Mesendoderm (in vitro differentiated cells): ENCODE data around the gene NPIPB6.

Experiments used
- DNase-seq: peaks from one replicate; pipeline ENCODE4 v3.0.0; 2013
- H2AK5ac ChIP-seq: 2 replicates; pipeline ENCODE4 v1.6.1; 2013; ENCODE audit warnings: low read length, inconsistent platforms
- H2BK120ac ChIP-seq: 2 replicates; pipeline ENCODE4 v1.6.1; 2013; ENCODE audit warnings: low read depth, mild to moderate bottlenecking, low read length, moderate library complexity, mixed read lengths
- H2BK15ac ChIP-seq: replicated peaks from 2 replicates; pipeline ENCODE4 v1.6.1; 2013; ENCODE audit warnings: low read depth, mild to moderate bottlenecking, moderate library complexity
- H2BK5ac ChIP-seq: 2 replicates; pipeline ENCODE4 v1.6.1; 2013; ENCODE audit warnings: low read length, inconsistent platforms
- H3K18ac ChIP-seq: 2 replicates; pipeline ENCODE4 v1.6.1; 2013; ENCODE audit warnings: mild to moderate bottlenecking, low read length, mixed read lengths
- H3K23ac ChIP-seq: one replicate; pipeline ENCODE4 v1.6.1; 2013; ENCODE audit warnings: low read length
- H3K27ac ChIP-seq: 2 replicates; pipeline ENCODE4 v1.5.1; 2013; ENCODE audit warnings: low read depth, mild to moderate bottlenecking, inconsistent platforms, low read length, moderate library complexity
- H3K27me3 ChIP-seq: 2 replicates; pipeline ENCODE4 v1.6.1; 2013; ENCODE audit warnings: low read length, control low read depth, mild to moderate bottlenecking, inconsistent platforms; ENCODE audit not compliant: insufficient read depth, poor library complexity
- H3K36me3 ChIP-seq: 2 replicates; pipeline ENCODE4 v1.6.1; 2013; ENCODE audit warnings: low read length, inconsistent platforms; ENCODE audit not compliant: control insufficient read depth, insufficient read depth
- H3K4ac ChIP-seq: one replicate; pipeline ENCODE4 v1.6.1; 2013; ENCODE audit warnings: low read depth, mild to moderate bottlenecking, low read length, moderate library complexity
- H3K4me1 ChIP-seq: 2 replicates; pipeline ENCODE4 v1.6.1; 2013; ENCODE audit warnings: low read depth, low read length, inconsistent platforms; ENCODE audit not compliant: control insufficient read depth
- H3K4me2 ChIP-seq: 2 replicates; pipeline ENCODE4 v1.6.1; 2013; ENCODE audit warnings: low read length
- H3K4me3 ChIP-seq: 2 replicates; pipeline ENCODE4 v1.5.1; 2013; ENCODE audit warnings: mild to moderate bottlenecking, low read length
- H3K56ac ChIP-seq: one replicate; pipeline ENCODE4 v1.6.1; 2013; ENCODE audit warnings: low read length
- H3K79me1 ChIP-seq: 2 replicates; pipeline ENCODE4 v1.6.1; 2013; ENCODE audit warnings: low read length, inconsistent platforms
- H3K79me2 ChIP-seq: 2 replicates; pipeline ENCODE4 v1.6.1; 2013; ENCODE audit warnings: mild to moderate bottlenecking, low read length; ENCODE audit not compliant: control insufficient read depth, insufficient read depth
- H3K9ac ChIP-seq: 2 replicates; pipeline ENCODE4 v1.6.1; 2013; ENCODE audit warnings: low read length, inconsistent platforms
- H4K5ac ChIP-seq: one replicate; pipeline ENCODE4 v1.6.1; 2013; ENCODE audit warnings: low read length
- H4K8ac ChIP-seq: one replicate; pipeline ENCODE4 v1.6.1; 2013; ENCODE audit warnings: low read depth, mild to moderate bottlenecking, control low read depth, low read length, moderate library complexity
- WGBS: extraction: QIAGEN DNeasy Blood & Tissue Kit; methylation state at CpG from one replicate; pipeline ENCODE4 v1.1.7; 2013; ENCODE audit warnings: low lambda C conversion rate, missing lambda C conversion rate; ENCODE audit not compliant: insufficient coverage; ENCODE audit errors: extremely low coverage; 5-methylcytosine and 5-hydroxymethylcytosine counted together

Gene NPIPB6

DNA sequence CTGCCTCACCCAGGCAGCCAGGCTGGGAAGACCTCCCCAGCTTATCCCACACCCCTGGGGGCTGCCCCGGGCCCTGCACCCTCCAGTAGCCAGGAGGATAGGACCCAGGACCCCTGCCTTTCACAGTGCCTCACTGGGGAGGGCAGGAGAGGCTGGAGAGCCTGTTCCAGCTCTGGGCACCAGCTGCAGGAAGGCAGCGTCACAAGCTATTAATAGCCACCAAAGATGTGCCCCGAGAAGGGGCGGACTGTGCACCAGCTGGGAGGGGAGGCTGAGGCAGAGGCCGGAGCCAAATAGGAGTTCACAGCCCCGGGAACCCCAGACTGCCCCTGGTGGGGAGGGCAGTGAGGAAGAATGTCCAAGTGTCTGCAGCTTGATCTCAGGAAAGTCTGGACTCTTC lies 62.2 kb downstream of the NPIPB6 start:
- Histone ChIP-seq H3K36me3 (no peaks in the 10 kb centered on the region), H3K79me1 (peaks cover 19% of the 10 kb centered on the region)

GRCh38 chr16:28300327-28300726 lies 63.0 kb downstream of the NPIPB6 start:
- WGBS, result no CpG with 5 or more reads among the region's 5 CpGs

More for the DNA sequence above, 62.2 kb downstream of the NPIPB6 start:
- Histone ChIP-seq H3K18ac (no peak overlapping the region), H3K27ac (no peak overlapping the region), H3K79me2 (peaks cover 26% of the 10 kb centered on the region), H4K5ac (no peak overlapping the region), H4K8ac (no peak overlapping the region), H2BK5ac (no peak overlapping the region), H3K4me1 (peaks cover 3% of the 10 kb centered on the region), H2BK120ac (no peak overlapping the region), H3K27me3 (no peaks in the 10 kb centered on the region), H3K4me2 (no peak overlapping the region), H3K9ac (no peak overlapping the region), H3K23ac (no peak overlapping the region), H3K56ac (no peak overlapping the region), H3K4me3 (no peak overlapping the region), H2AK5ac (no peak overlapping the region), H2BK15ac (no peak overlapping the region), H3K4ac (no peak overlapping the region)
- DNase-seq, result no peak
- WGBS, result no CpG with 5 or more reads among the region's 6 CpGs

DNA sequence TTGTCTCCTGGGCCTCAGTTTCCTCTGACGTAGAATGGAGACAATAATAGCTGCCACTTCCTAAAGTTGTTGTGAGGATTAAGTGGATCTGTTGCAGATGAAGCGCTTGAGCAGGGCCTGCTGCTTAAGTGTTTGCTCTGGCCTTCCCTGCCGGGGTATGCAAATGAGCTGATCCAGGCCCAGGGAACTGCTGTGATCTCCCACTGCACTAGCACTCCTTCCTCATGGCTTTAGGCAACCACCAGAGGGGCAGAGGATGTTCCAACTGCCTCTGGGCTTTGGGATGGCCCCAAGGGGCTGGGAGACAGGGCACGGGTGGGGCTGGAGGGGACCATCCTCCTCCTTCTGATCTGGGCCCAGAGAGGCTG lies 64.8 kb downstream of the NPIPB6 start:
- H3K9ac ChIP-seq, result no peak overlapping the region
- no peaks in the 10 kb centered on the region for H3K36me3 ChIP-seq
- H4K5ac ChIP-seq, result no peak overlapping the region
- no peak overlapping the region for H3K4me2 ChIP-seq
- peaks cover 23% of the 10 kb centered on the region for H3K79me1 ChIP-seq
- H2BK5ac ChIP-seq, result no peak overlapping the region
- H2BK120ac ChIP-seq, result no peak overlapping the region
- H3K4me1 ChIP-seq, result peaks cover 4% of the 10 kb centered on the region
- H2BK15ac ChIP-seq, result no peak overlapping the region
- no peak overlapping the region for H3K23ac ChIP-seq
- H3K4me3 ChIP-seq, result no peak overlapping the region
- peak; percentile 61 for DNase-seq
- no peak overlapping the region for H4K8ac ChIP-seq
- H3K27ac ChIP-seq, result no peak overlapping the region
- no CpG with 5 or more reads among the region's 4 CpGs for WGBS
- H3K56ac ChIP-seq, result no peak overlapping the region
- H3K18ac ChIP-seq, result no peak overlapping the region
- no peak overlapping the region for H2AK5ac ChIP-seq
- no peaks in the 10 kb centered on the region for H3K27me3 ChIP-seq
- no peak overlapping the region for H3K4ac ChIP-seq
- peaks cover 47% of the 10 kb centered on the region for H3K79me2 ChIP-seq

More at GRCh38 chr16:28300327-28300726, 63.0 kb downstream of the NPIPB6 start:
- Histone ChIP-seq H3K27ac (no peak overlapping the region), H3K4ac (no peak overlapping the region), H4K5ac (no peak overlapping the region), H3K79me2 (peaks cover 29% of the 10 kb centered on the region), H3K9ac (no peak overlapping the region), H3K4me3 (no peak overlapping the region), H3K18ac (no peak overlapping the region), H2BK120ac (no peak overlapping the region), H3K36me3 (no peaks in the 10 kb centered on the region), H3K27me3 (no peaks in the 10 kb centered on the region), H2BK5ac (no peak overlapping the region), H3K23ac (no peak overlapping the region), H3K4me1 (peaks cover 3% of the 10 kb centered on the region), H2BK15ac (no peak overlapping the region), H3K79me1 (peaks cover 16% of the 10 kb centered on the region), H3K56ac (no peak overlapping the region), H3K4me2 (no peak overlapping the region), H4K8ac (no peak overlapping the region), H2AK5ac (no peak overlapping the region)
- DNase-seq, result no peak

DNA sequence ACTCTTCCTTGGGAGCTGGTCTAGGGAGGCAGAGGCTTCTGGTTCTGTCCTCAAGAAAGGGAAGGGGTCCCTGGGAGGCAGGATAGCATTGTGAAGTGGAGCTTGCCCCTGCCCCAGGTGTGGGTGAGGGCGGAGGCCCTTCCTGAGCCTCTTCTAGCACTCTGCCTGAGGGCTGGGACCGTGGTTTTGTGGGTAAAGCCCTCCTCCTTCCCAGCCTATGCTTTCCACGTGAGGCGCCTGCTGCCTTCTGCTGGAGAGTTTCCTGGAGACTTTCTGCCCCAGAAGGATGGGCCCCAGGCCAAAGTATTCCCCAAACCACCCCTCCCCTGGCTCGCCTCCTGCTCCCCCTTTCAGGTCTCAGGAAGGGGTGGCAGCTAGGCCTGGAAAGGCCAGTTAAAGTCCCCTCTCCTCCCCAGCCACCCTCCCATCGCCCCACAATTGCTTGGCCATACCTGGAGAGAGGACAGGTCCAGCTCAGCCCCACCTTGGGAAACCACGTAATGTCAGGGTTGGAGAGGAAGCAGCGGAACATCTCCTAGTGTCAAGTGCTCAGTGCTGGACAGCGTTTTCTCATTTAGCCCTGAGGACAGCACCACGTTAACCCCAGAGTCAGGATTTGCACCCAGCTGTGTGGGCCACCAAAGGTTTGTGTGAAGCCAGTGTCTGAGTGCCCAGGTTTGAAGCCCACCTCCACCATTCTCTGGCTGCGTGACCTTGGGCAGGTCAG lies 65.4 kb downstream of the NPIPB6 start:
- Histone ChIP-seq H3K79me1 (peaks cover 23% of the 10 kb centered on the region), H3K79me2 (peaks cover 50% of the 10 kb centered on the region), H4K5ac (no peak overlapping the region), H3K4ac (no peak overlapping the region), H3K23ac (no peak overlapping the region), H3K4me3 (no peak overlapping the region), H3K4me2 (no peak overlapping the region), H2AK5ac (no peak overlapping the region), H3K36me3 (no peaks in the 10 kb centered on the region), H3K27me3 (no peaks in the 10 kb centered on the region), H3K4me1 (peaks cover 4% of the 10 kb centered on the region), H3K9ac (no peak overlapping the region), H3K18ac (no peak overlapping the region), H3K56ac (no peak overlapping the region), H2BK15ac (no peak overlapping the region), H3K27ac (no peak overlapping the region), H4K8ac (no peak overlapping the region), H2BK120ac (no peak overlapping the region), H2BK5ac (no peak overlapping the region)
- no CpG with 5 or more reads among the region's 11 CpGs for WGBS
- DNase-seq, result no peak

- Histone ChIP-seq H3K4me2 (no peak overlapping the region), H3K18ac (no peak overlapping the region), H3K4me1 (peaks cover 4% of the 10 kb centered on the region), H3K27me3 (no peaks in the 10 kb centered on the region), H3K79me1 (peaks cover 23% of the 10 kb centered on the region), H2BK5ac (no peak overlapping the region), H4K8ac (no peak overlapping the region), H2BK120ac (no peak overlapping the region), H3K27ac (no peak overlapping the region), H4K5ac (no peak overlapping the region), H3K9ac (no peak overlapping the region), H3K56ac (no peak overlapping the region), H3K4ac (no peak overlapping the region), H3K36me3 (no peaks in the 10 kb centered on the region), H2BK15ac (no peak overlapping the region), H3K23ac (no peak overlapping the region), H3K79me2 (peaks cover 54% of the 10 kb centered on the region), H2AK5ac (no peak overlapping the region), H3K4me3 (no peak overlapping the region)
- DNase-seq, result no peak
- WGBS, result no CpG with 5 or more reads among the region's 2 CpGs
Observed at GRCh38 chr16:28297308-28297707, 66.0 kb downstream of the NPIPB6 start.

DNA sequence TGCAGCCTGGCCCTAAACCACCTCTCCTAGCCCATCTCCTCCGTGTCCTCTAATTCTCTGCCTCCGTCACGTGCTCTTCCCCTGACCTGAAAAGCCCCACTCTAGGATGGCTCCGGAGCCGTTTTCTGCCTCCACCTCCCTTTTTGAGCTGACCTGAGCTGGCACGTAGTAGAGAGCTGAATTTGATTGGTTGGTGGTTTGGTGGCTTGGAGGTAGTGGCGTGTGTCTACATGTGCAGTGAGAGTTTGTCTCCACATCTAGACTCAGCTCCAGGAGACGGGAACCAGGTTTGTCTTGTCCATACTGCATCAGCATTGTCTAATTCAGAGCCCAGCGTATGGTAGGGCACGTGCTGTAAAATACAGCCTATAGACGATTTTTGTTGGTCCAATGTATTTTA lies 68.0 kb downstream of the NPIPB6 start:
- Histone ChIP-seq H2AK5ac (no peak overlapping the region), H3K56ac (peak overlapping the region; percentile 27), H3K4me1 (peaks cover 4% of the 10 kb centered on the region), H3K23ac (no peak overlapping the region), H2BK15ac (no peak overlapping the region), H4K8ac (no peak overlapping the region), H4K5ac (no peak overlapping the region), H3K9ac (no peak overlapping the region), H3K4me3 (no peak overlapping the region), H3K4ac (no peak overlapping the region), H3K27ac (no peak overlapping the region), H3K79me2 (peaks cover 47% of the 10 kb centered on the region), H3K79me1 (peaks cover 21% of the 10 kb centered on the region), H3K27me3 (no peaks in the 10 kb centered on the region), H3K4me2 (no peak overlapping the region), H3K18ac (no peak overlapping the region), H2BK120ac (no peak overlapping the region), H3K36me3 (no peaks in the 10 kb centered on the region), H2BK5ac (no peak overlapping the region)
- DNase-seq, result no peak
- no CpG with 5 or more reads among the region's 11 CpGs for WGBS
